GM10266 (cell line): ENCODE measurements around the gene CSNK1G2.
"Not testable (repeated sequence)": the region's sequence is repeated elsewhere in the genome, so short reads cannot be mapped to it uniquely, and the experiment has no call there.

Source experiments
- DNase-seq: peaks from one replicate; pipeline ENCODE4 v3.0.0; 2012; ENCODE audit errors: extremely low spot score
- CTCF ChIP-seq: IDR thresholded peaks from 2 replicates; pipeline ENCODE4 v1.5.1; 2012; ENCODE audit warnings: mild to moderate bottlenecking, low read depth; ENCODE audit not compliant: control insufficient read depth, insufficient read depth; ENCODE audit errors: missing control alignments

CSNK1G2 gene

GRCh38 chr19:1986357-1987162, 45.6 kb downstream of the CSNK1G2 start:
- no peak for TF ChIP-seq CTCF

GRCh38 chr19:1987197-1988187, 46.5 kb downstream of the CSNK1G2 start:
- TF ChIP-seq CTCF = no peak
- no peak for DNase-seq

More at GRCh38 chr19:1986357-1987162, 45.6 kb downstream of the CSNK1G2 start:
- no peak for DNase-seq

GRCh38 chr19:1988464-1988863, 47.5 kb downstream of the CSNK1G2 start:
- DNase-seq = not testable (repeated sequence)

GRCh38 chr19:1989513-1990229, 48.7 kb downstream of the CSNK1G2 start:
- DNase-seq = no peak
- TF ChIP-seq CTCF = no peak

GRCh38 chr19:1990230-1991017, 49.5 kb downstream of the CSNK1G2 start:
- TF ChIP-seq CTCF = no peak
- DNase-seq = no peak

- no peak for TF ChIP-seq CTCF
Observed at GRCh38 chr19:1991018-1991913, 50.3 kb downstream of the CSNK1G2 start.

More at GRCh38 chr19:1991018-1991913, 50.3 kb downstream of the CSNK1G2 start:
- DNase-seq = no peak
